ENCODE results near the gene LSR.

LSR gene

DNA sequence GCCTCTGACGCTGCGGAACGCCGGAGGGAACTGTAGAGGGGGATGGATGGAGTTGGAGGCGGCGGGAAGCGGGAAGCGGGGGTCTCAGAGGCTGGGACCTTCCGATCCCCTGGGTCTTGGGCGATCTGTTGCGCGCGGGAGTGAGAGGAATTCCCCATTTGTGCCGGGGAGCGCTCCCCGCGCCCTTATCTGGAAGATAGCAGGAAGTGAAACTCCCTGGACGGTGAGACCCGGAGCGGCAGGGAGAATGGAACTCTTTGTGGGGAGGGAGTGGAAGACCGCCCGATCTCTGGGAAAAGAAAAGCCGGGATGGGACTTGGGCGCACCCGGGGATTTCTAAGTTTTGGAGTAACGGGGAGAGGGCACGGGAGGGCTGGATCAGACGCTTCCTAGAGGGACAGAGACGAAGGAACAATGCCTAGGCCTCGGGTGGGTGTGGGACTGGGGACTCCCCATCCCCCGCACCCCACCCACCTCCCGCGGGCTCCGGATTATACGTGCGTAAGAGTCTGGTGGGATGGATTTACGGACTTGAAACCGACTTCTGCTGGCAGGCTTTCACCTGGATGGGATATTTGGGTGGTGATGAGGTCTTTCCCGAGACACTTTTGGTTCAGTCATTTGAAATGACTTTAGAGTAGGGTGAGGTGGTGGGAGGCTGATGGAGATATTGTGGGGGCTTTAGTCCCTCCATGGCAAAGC lies 495 bp downstream of the LSR start:
- DNase-seq, result no peak

DNA sequence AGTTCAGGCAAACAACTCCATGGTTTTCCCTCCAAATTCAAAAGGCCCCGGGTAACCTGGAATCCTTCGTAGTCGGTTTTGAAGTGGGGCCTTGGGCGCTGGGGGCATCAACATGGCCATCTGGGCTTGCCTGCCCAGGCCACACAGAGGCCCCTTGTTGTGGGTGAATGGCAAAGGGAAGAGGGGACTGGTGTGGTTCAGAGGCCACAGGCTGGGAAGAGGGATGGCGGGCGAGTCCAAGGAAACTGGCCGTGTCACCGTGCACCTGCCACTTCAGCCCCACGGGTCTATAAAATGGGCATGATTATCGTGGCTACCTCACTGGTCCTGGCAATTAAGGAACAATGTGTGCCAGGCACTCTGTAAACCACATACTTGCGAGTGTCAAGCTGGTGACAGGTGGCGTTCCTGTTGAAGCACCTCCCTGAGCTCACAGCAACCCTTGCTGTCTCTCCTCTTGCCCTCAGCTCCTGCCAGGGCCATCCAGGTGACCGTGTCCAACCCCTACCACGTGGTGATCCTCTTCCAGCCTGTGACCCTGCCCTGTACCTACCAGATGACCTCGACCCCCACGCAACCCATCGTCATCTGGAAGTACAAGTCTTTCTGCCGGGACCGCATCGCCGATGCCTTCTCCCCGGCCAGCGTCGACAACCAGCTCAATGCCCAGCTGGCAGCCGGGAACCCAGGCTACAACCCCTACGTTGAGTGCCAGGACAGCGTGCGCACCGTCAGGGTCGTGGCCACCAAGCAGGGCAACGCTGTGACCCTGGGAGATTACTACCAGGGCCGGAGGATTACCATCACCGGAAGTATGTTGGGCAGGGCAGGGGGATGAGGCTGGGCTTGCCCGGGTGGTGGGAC lies 1.3 kb downstream of the LSR start:
- no peak for DNase-seq

DNA sequence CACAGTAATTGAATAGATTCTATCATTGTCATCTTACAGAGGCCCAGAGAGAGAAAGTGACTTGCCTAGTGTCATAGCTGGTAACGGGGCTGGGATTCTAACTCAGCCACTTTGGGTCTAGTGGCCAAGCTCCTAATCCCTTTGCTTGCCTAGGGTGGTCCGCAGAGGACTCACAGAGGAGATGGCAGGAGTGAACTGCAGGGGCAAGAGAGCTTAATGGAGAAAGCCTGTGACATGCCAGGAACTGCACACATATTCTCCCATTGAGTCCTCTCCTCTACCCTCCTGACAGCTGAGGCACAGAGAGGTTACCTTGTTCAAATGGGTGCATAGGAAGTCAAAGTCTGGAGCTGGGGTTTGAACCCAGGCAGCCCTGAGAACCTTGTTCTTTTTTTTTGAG lies 2.7 kb downstream of the LSR start:
- DNase-seq, result no peak

DNA sequence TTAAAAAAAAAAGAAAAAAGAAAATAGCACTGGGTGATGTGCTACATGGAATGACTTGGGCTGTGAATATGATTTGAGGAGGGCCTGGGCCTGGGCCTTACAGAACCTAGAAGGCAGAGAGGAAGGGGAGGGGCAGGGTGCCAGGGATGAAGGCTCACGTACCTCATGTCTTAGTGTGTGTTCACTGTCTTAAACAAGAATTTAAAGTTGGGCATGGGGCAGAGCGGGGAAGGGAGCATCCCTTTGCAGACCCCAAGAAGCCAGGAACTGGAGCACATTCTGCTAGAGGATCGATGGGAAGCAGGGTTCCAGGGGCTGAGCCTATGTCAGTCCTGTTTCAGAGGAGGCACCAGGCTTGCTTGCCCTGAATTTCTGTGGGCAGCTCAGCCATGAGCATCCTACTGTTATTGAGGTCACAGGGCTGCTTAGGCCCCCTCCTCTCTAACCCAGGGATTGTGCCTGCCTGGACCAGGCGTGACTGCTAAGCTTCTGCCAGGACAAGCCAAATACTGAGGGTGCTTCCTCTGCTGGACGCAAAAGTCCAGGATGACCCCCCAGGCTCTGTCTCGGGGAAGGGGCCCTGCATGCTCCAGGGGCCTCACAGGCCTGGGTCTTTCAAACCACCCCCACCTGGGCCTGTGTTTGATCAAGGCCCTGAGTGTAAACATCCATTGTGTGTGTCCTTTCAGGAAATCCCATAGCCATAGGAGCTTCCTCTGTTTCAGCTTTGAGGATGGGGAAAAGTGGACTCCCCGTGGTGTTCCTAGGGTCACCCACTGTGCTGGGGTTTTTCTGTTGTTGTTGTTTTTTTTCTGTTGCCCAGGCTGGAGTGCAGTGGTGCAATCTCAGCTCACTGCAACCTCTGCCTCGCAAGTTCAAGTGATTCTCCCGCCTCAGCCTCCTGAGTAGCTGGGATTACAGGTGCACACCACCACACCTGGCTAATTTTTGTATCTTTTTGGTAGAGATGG lies 4.8 kb downstream of the LSR start:
- no peak for DNase-seq

DNA sequence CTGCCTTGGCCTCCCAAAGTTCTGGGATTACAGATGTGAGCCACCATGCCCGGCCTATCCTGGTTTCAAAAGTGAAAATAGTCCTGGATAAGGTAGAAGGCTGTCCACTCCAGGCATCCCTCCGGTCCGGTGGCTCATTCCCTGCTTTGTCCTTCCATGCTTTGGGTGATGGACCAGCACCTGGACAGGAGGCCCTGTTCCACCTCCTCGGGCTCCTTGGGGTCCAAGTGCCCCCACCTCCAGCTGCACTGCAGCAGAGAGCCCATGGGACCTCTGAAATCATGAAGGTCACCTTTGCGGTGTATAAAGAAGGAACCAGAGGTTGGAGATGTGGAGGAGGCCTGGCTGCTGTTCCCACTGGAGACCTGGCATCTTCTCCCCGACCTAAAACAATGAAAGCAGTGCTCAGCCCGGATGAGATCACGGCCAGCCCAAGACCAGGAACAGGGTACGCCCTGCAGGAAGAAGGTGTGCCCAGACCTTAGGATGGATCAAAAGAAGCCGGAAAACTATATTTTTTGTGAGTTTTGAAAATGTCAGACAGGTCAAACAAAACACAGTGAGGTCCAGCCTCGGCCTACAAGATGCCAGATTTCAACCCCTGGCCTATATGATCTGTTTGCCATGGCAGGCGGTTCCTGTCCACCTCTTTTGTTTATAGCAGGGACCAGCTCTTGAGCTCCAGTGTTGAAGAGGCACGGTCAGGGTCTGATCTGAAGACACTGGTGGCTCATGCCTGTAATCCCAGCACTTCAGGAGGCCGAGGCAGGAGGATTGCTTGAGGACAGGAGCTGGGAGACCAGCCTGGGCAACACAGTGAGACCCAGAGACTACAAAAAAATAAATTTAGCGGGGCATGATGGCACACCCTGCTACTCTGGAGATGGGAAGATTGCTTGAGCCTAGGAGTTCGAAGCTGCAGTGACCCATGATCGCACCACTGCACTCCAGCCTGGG lies 5.8 kb downstream of the LSR start:
- DNase-seq, result no peak

DNA sequence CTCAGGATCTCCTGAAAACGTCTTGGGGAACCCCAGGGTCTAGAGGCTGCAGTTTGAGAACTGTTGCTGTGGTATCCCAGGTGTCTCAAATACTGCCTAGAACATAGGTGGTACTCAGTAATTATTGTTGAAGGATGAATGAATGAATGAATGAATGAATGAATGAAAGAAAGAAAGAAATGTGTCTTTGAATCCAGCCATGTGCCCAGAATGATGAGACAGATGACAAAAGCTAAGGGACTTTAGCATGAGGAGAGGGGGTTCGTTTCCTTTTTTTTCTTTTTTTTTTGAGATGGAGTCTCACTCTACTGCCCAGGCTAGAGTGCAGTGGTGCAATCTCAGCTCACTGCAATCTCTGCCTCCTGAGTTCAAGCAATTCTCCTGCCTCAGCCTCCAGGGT lies 7.8 kb downstream of the LSR start:
- DNase-seq, result no peak

DNA sequence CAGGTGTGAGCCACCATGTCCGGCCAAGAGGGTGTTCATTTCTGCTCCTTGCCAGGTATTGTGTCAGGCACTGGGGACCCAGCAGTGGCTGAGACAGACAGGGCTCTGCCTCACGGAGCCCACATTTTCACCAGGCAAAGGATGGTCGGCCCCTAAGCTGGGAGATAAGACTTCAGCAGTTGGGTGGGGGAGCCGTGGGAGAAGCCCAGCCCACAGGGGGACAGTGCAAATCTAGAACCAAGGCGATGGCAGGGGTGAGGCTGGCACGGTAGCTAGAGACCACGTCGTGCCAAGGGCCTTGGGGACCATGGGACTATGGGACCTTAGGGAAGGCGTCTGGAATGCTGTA lies 8.3 kb downstream of the LSR start:
- DNase-seq, result no peak

DNA sequence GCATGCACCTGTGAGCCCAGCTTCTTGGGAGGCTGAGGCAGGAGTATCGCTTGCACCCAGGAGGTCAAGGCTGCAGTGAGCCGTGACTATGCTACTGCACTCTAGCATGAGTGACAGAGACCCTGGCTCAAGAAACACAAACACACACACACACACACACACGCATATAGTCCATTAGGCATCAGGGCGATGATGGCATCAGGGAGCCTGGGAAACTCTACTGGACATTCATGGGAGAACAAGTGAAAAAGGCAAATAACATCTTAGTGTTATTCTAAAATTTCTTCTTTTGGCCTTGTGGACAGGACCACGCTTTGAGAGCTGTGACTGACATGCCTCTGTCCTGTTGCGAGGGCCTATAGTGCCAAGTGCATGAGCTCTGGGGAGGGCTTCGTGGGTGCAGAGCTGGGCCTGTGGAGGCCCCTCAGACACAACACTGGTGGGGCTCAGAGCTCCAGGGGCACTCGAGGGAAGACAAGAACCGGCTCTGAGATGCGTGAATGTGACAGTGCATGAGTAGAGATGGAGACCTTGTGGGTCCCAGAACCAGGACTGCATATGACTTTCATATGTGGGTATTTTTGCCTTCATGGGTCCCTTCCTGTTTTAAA lies 12.0 kb downstream of the LSR start:
- DNase-seq, result no peak

DNA sequence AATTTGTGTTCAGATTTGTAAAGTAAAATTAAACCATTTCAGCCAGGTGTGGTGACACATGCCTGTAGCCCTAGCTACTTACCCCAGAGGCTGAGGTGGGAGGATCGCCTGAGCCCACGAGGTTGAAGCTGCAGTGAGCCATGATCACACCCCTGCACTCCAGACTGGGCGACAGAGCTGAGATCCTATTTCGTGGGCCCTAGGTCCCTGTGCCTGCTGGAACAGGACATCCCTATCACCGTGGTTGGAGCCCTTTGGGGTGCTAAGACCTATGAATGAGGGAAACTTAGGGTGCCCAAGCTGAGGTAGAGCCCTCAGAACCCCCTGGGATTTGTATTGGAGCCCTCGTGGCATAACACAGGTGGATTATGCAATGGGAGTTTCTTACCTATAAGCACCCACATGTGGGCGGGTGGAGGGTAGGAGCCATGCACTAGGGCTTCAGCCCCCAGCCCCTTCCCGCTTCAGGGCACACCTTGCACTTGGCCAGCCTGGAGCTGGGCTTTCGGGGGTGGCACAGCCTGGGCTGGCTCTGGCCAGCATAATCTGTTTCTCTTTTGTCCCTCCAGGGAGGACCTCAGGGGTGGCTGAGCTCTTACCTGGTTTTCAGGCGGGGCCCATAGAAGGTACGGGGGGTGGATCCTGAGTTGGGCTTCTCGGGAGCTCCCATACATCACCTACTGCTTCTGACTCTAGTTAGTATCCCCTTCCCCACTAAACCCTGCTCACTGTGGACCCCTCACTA lies 12.7 kb downstream of the LSR start:
- no peak for DNase-seq

DNA sequence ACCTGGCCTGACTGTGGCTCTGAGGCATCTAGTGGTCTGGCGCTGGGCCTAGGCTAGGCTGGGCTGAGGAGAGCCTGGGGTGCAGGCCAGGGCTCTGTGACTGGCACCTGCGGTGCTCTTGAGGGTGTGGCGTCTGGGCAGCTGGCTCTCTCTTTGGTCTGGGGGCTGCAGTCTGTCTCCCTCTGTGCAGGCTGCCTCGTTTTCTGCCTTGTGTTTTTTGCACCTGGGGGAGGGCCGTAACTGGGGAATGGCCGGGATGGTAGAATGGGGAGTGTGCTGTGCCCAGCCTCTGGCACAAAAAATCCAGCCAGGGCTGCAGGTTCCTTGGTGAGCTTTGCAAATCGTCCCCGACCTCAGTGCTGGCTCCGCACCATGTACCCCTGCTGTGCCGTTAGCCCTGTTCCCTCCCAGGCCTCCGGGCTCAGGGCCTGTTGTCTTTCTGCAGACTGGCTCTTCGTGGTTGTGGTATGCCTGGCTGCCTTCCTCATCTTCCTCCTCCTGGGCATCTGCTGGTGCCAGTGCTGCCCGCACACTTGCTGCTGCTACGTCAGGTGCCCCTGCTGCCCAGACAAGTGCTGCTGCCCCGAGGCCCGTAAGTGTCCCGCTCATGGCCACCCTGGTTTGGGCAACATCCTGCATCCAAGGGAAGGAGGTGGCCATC lies 13.4 kb downstream of the LSR start:
- no peak for DNase-seq

DNA sequence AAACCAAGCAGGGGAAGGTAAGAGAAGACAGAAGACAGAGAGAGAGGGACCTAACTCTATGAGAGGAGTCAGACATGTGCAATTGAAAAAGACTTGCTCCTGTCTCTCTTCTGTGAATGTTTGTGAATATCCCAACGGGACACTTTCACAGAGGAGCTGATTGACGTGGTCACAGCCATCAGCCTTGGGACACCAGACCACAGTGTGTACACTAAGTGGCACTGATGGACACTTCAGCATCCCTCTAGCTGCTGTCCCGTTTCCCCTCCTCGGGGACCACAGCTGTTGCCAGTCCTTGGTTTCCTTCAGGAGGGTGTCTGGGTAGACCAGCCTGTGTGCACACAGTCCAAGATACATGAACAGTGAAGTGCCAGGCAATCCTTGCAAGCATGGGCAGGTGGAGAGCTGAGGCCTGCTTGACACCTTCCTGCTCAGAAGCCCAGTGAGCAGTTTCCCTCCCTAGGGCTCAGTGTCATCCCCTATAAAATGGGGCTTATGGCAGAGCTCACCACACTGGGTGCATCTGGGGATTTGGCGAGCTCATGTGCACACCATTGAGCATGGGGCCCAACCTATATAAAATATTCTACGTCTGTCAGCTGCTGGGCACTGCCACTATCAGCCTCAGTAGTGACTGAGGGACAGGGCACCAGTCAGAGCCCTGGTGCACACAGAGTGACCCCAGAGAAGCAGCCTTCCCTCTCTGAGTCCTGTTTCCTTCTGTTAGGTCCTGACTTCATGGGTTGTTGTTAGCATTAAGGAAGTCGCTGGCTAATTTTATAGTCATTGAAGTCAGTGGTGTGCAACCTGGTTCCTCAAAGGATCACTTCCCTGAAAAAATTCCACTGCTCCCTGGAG lies 15.7 kb downstream of the LSR start:
- no peak for DNase-seq

DNA sequence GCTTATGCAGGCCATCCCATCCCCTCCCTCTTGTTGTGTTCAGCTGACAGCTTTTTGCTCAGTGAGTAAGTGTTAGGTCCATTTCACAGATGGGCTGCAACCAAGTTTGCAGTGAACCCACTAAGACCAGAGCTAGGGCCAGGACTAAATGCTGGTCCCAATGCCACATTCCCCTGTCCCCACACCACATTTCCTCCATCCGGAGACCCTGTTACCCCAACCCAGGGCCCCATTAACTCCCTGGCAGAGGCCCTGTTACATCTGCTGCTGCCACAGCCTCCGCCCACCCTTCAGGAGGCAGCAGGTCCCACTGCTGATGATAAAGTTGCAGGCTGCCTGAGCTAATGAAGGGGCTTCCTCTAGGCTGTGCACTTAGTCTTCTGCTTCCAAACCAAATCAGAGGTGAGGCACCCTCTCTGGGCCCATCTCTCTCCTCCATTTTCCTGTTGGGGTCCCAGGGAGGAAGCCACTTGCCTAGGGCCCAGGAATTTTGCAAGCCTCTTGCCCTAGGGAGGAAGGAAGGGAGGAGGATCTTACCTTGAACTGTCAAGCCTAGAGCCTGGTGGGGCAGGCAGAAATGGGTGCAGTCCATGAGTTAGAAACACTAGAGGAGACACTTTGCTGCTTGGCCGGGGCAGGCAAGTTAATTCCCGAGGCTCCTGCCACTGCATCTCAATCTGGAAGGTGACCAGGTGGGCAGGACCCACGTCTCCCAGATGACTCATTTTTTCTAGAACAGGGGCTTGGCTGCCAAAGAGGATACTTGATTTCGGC lies 16.5 kb downstream of the LSR start:
- DNase-seq, result no peak

DNA sequence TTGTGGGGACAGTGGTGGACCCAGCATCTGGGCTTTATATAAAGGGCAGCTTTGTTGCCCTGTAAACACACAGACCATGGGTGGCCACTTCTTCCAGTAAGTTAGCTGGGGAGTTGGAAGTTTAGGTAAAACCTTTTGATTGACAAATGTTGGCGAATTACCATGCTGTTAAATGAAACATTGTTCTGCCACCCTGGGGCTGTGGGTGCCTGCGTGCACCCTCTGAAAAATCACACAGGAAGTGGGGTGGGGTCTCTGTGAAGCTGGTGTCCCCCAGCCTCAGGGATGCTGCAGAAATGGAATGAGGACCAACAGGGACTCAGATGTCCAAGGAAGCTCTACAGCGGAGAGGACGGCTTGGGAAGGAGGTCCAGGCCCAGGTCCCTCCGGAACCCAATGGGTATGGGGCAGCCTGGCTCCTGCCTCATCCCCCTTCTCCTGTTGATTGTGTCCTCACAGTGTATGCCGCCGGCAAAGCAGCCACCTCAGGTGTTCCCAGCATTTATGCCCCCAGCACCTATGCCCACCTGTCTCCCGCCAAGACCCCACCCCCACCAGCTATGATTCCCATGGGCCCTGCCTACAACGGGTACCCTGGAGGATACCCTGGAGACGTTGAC lies 17.2 kb downstream of the LSR start:
- DNase-seq, result no peak

DNA sequence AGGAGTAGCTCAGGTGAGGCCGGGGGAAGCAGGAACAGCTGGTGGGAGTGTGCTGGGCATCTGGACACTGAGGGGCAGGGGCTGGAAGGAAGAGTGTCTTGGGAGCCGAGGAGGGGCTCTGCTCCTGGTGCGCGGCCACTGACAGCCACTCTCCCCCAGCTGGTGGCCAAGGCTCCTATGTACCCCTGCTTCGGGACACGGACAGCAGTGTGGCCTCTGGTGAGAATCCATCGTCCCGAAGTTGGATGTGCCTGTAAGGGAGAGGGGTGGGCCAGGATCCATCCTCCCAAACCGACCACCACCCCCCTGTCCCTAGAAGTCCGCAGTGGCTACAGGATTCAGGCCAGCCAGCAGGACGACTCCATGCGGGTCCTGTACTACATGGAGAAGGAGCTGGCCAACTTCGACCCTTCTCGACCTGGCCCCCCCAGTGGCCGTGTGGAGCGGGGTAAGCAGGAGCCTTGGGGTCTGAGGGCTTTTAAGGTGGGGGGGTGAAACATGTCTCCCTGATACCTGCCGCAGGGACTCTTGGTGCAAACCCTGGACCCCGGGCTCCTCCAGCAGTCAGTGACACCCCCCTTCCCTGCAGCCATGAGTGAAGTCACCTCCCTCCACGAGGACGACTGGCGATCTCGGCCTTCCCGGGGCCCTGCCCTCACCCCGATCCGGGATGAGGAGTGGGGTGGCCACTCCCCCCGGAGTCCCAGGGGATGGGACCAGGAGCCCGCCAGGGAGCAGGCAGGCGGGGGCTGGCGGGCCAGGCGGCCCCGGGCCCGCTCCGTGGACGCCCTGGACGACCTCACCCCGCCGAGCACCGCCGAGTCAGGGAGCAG lies 17.9 kb downstream of the LSR start:
- DNase-seq, result no peak

DNA sequence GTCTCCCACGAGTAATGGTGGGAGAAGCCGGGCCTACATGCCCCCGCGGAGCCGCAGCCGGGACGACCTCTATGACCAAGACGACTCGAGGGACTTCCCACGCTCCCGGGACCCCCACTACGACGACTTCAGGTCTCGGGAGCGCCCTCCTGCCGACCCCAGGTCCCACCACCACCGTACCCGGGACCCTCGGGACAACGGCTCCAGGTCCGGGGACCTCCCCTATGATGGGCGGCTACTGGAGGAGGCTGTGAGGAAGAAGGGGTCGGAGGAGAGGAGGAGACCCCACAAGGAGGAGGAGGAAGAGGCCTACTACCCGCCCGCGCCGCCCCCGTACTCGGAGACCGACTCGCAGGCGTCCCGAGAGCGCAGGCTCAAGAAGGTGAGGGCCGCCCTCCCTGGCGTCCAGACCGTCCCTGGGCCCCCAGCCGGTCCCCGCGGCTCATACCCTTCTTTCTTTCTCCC lies 18.6 kb downstream of the LSR start:
- no peak for DNase-seq

DNA sequence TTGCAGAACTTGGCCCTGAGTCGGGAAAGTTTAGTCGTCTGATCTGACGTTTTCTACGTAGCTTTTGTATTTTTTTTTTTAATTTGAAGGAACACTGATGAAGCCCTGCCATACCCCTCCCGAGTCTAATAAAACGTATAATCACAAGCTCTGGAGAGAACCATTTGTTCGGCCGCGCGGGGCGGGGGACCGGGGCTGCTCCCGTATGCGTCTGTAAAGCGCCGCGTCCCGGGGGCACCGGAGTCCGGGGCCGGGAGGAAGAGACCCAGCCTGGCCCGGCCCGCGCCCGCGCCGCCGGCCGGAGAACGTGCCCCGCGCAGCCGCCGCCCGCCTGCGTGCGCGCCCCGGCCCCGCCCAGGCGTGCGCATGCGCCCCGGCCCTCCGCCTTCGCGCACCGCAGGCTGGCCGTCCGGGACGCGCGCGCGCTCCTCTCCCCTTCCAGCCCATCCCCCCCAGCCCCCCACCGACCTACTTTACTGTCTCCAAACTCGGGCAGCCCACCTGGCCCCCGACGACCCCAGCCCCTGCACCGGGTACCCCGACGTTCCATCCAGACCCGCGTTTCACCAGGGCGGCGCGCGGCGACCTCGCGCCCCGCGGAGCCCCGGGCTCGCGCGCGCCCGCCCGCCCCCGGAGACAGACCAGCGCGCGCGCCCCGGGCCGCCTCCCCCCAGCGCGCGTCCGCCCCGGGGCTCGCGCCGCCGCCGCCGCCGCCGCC lies 19.2 kb downstream of the LSR start:
- DNase-seq, result no peak

Measured in SIG-M5 (cell line).